BE2C (cell line): Measurements from ENCODE around the gene CTCF.

Experiments used
- DNase-seq: peaks from one replicate; pipeline ENCODE4 v3.0.0-alpha.2; 2020
- H3K27me3 ChIP-seq: fragments of 250-450 bp; sonication (Bioruptor Pico); 2 replicates; pipeline ENCODE4 v1.5.1; 2020; ENCODE audit warnings: mild to moderate bottlenecking
- H3K36me3 ChIP-seq: fragments of 250-450 bp; sonication (Bioruptor Pico); 2 replicates; pipeline ENCODE4 v1.5.1; 2020; ENCODE audit warnings: mild to moderate bottlenecking
- H3K4me1 ChIP-seq: fragments of 250-450 bp; sonication (Bioruptor Pico); 2 replicates; pipeline ENCODE4 v1.5.1; 2020
- H3K4me3 ChIP-seq: 2 replicates; pipeline ENCODE4 v1.5.1; 2011; ENCODE audit warnings: low read depth, low read length
- H3K9me3 ChIP-seq: fragments of 250-450 bp; sonication (Bioruptor Pico); 2 replicates; pipeline ENCODE4 v1.5.1; 2020
- CTCF ChIP-seq: IDR thresholded peaks from 2 replicates; pipeline ENCODE4 v1.5.1; 2012; ENCODE audit warnings: mild to moderate bottlenecking, low read depth, low read length

The CTCF gene

GRCh38 chr16:67562918-67563707 lies 787 bp downstream of the CTCF start:
- peak; percentile 26 for TF ChIP-seq CTCF
- Histone ChIP-seq H3K9me3 (no peaks in the 10 kb centered on the region), H3K36me3 (peaks cover 4% of the 10 kb centered on the region; the same call in 1 of the 2 replicates), H3K4me3 (peak overlapping the region; percentile 95), H3K27me3 (no peaks in the 10 kb centered on the region), H3K4me1 (no peaks in the 10 kb centered on the region)
- peak; percentile 82 for DNase-seq

GRCh38 chr16:67563708-67564468 lies 1.6 kb downstream of the CTCF start:
- no peak for DNase-seq
- peak overlapping the region; percentile 95 for H3K4me3 ChIP-seq

GRCh38 chr16:67565470-67566100 lies 3.3 kb downstream of the CTCF start:
- Histone ChIP-seq H3K27me3 (no peaks in the 10 kb centered on the region), H3K36me3 (peaks cover 4% of the 10 kb centered on the region; the same call in 1 of the 2 replicates), H3K4me3 (no peak overlapping the region), H3K4me1 (no peaks in the 10 kb centered on the region), H3K9me3 (no peaks in the 10 kb centered on the region)
- no peak for DNase-seq
- no peak for TF ChIP-seq CTCF

More at GRCh38 chr16:67563708-67564468, 1.6 kb downstream of the CTCF start:
- no peak for TF ChIP-seq CTCF
- H3K36me3 ChIP-seq, result peaks cover 4% of the 10 kb centered on the region; the same call in 1 of the 2 replicates
- H3K4me1 ChIP-seq, result no peaks in the 10 kb centered on the region
- H3K27me3 ChIP-seq, result no peaks in the 10 kb centered on the region
- no peaks in the 10 kb centered on the region for H3K9me3 ChIP-seq

GRCh38 chr16:67571464-67571863 lies 9.1 kb downstream of the CTCF start:
- Histone ChIP-seq H3K36me3 (peaks cover 43% of the 10 kb centered on the region), H3K27me3 (no peaks in the 10 kb centered on the region), H3K4me1 (peaks cover 4% of the 10 kb centered on the region; the same call in 1 of the 2 replicates), H3K9me3 (no peaks in the 10 kb centered on the region), H3K4me3 (no peak overlapping the region)
- no peak for DNase-seq
- TF ChIP-seq CTCF, result no peak

GRCh38 chr16:67571981-67572431 lies 9.7 kb downstream of the CTCF start:
- DNase-seq, result no peak
- peaks cover 43% of the 10 kb centered on the region for H3K36me3 ChIP-seq
- peaks cover 4% of the 10 kb centered on the region; the same call in 1 of the 2 replicates for H3K4me1 ChIP-seq
- no peak overlapping the region for H3K4me3 ChIP-seq
- H3K27me3 ChIP-seq, result no peaks in the 10 kb centered on the region
- H3K9me3 ChIP-seq, result no peaks in the 10 kb centered on the region
- TF ChIP-seq CTCF, result no peak
